Measurements from ENCODE around the gene ACOXL.

ACOXL gene

DNA sequence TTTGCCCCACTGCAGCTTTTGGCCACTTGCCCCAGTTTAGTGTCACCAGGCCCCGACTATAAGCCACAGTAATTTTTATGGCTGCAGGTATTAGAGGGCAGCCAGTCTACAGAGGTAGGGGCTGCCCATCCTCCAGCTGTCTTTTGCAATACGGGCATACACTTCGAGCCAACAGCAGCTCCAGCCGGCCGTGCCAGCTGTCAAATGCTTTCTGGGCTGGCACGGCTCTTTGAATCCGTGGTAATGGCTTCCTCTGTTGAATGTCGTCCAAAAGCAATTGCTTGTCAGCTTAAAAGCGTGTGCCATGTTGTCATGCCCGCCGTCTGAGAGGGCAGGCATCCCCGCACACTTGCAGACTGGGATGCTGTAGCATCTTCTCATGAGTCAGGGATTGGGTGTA lies 429.6 kb downstream of the ACOXL start:
- H3K27me3 ChIP-seq (ENCODE audit: insufficient read depth, low read length): no peaks in the 10 kb centered on the region
- no peak overlapping the region for H3K4me3 ChIP-seq (ENCODE audit: low read depth, low read length, poor library complexity, severe bottlenecking)
- H3K9me3 ChIP-seq (ENCODE audit: low read length): no peaks in the 10 kb centered on the region
- H4K20me1 ChIP-seq (ENCODE audit: insufficient read depth, low read length): no peaks in the 10 kb centered on the region
- peaks cover 97% of the 10 kb centered on the region for H3K36me3 ChIP-seq (ENCODE audit: insufficient read depth, low read length)
- peaks cover 98% of the 10 kb centered on the region for H3K4me1 ChIP-seq (ENCODE audit: insufficient read depth, low read length, severe bottlenecking)
- no peak overlapping the region for H3K4me2 ChIP-seq (ENCODE audit: low read length)
- no peak for TF ChIP-seq EZH2 (IDR thresholded peaks at IDR 0.05; ENCODE audit: borderline replicate concordance, low read length)
- TF ChIP-seq, protein P1, sequence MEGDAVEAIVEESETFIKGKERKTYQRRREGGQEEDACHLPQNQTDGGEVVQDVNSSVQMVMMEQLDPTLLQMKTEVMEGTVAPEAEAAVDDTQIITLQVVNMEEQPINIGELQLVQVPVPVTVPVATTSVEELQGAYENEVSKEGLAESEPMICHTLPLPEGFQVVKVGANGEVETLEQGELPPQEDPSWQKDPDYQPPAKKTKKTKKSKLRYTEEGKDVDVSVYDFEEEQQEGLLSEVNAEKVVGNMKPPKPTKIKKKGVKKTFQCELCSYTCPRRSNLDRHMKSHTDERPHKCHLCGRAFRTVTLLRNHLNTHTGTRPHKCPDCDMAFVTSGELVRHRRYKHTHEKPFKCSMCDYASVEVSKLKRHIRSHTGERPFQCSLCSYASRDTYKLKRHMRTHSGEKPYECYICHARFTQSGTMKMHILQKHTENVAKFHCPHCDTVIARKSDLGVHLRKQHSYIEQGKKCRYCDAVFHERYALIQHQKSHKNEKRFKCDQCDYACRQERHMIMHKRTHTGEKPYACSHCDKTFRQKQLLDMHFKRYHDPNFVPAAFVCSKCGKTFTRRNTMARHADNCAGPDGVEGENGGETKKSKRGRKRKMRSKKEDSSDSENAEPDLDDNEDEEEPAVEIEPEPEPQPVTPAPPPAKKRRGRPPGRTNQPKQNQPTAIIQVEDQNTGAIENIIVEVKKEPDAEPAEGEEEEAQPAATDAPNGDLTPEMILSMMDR (IDR thresholded peaks at IDR 0.05; ENCODE audit: low read length): no peak
- H2AFZ ChIP-seq (ENCODE audit: low read length): no peak overlapping the region
- peaks cover 28% of the 10 kb centered on the region for H3K79me2 ChIP-seq (ENCODE audit: insufficient read depth, low read length)
- no peak overlapping the region; the same call in 1 of the 2 replicates for H3K9ac ChIP-seq (ENCODE audit: low read length)
- H3K9me2 ChIP-seq (ENCODE audit: low read depth, low read length): no peaks in the 10 kb centered on the region
- H3K27ac ChIP-seq (ENCODE audit: low read depth, low read length, poor library complexity, severe bottlenecking): peak overlapping the region; percentile 93
- H3F3A ChIP-seq (ENCODE audit: insufficient read depth, low read length): peaks cover 14% of the 10 kb centered on the region

DNA sequence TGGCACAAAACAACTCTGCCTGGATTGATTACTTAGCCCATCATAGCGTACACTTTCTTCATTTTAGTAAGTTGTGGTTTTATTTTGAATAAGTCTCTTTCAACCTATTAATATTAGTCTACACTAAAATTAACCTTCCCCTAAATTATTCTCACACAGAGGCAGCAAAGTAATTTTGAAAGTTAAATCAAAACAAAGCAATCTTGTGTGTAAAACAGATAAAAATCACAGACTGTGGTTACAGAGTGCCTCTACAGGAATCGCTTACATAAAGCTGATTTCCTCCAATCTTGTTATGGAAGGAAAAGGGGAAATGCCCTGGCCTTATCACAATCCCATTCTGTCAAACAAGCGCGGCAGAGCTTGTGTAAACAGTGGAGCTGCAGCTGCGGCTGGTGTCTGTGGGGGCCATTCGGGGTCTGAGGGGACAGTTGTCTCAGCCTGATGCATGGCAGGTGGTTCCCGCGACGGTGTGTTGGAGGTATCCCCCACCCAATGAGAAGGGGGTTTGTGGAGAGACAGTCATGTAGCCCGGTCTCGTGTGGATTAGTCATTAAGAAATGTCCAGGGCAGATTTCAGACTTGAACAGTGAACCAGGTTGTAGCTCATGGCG lies 430.5 kb downstream of the ACOXL start:
- Histone ChIP-seq H3F3A (ENCODE audit: insufficient read depth, low read length) (peaks cover 8% of the 10 kb centered on the region; the same call in 1 of the 2 replicates), H3K79me2 (ENCODE audit: insufficient read depth, low read length) (peaks cover 23% of the 10 kb centered on the region), H3K9me3 (ENCODE audit: low read length) (no peaks in the 10 kb centered on the region), H3K27me3 (ENCODE audit: insufficient read depth, low read length) (no peaks in the 10 kb centered on the region), H3K4me3 (ENCODE audit: low read depth, low read length, poor library complexity, severe bottlenecking) (no peak overlapping the region), H3K4me1 (ENCODE audit: insufficient read depth, low read length, severe bottlenecking) (peaks cover 98% of the 10 kb centered on the region), H3K9me2 (ENCODE audit: low read depth, low read length) (no peaks in the 10 kb centered on the region), H3K36me3 (ENCODE audit: insufficient read depth, low read length) (peaks cover 97% of the 10 kb centered on the region), H2AFZ (ENCODE audit: low read length) (no peak overlapping the region), H4K20me1 (ENCODE audit: insufficient read depth, low read length) (no peaks in the 10 kb centered on the region), H3K9ac (ENCODE audit: low read length) (no peak overlapping the region; the same call in 1 of the 2 replicates), H3K4me2 (ENCODE audit: low read length) (peak overlapping the region; percentile 25; the same call in 1 of the 2 replicates), H3K27ac (ENCODE audit: low read depth, low read length, poor library complexity, severe bottlenecking) (peak overlapping the region; percentile 93)
- no peak for TF ChIP-seq EZH2 (IDR thresholded peaks at IDR 0.05; ENCODE audit: borderline replicate concordance, low read length)
- TF ChIP-seq, protein P1 (IDR thresholded peaks at IDR 0.05; ENCODE audit: low read length): no peak

DNA sequence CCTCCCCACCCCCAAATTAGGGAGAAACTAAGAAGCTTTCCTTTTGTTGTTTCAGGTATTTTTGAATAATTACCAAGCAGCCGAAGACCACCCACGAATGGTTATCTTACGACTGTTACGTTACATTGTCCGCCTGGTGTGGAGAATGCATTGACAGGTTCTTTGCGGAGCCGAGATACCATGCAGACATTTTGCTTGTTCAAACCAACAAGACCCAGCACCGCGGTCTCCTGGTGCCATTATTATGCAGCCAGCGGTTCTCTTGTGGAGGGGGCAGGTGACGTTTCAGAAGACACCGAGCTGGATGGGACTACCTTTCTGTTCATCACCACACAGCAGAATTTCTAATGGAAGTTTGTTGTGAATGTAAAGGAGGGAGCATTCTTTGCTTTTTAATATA lies 431.7 kb downstream of the ACOXL start:
- Histone ChIP-seq H3K79me2 (ENCODE audit: insufficient read depth, low read length) (peaks cover 11% of the 10 kb centered on the region; the same call in 1 of the 2 replicates), H3K4me2 (ENCODE audit: low read length) (no peak overlapping the region; the same call in 1 of the 2 replicates), H3F3A (ENCODE audit: insufficient read depth, low read length) (peaks cover 13% of the 10 kb centered on the region), H4K20me1 (ENCODE audit: insufficient read depth, low read length) (no peaks in the 10 kb centered on the region), H3K9me2 (ENCODE audit: low read depth, low read length) (no peaks in the 10 kb centered on the region), H3K27ac (ENCODE audit: low read depth, low read length, poor library complexity, severe bottlenecking) (peak overlapping the region; percentile 93), H3K9me3 (ENCODE audit: low read length) (no peaks in the 10 kb centered on the region), H3K36me3 (ENCODE audit: insufficient read depth, low read length) (peaks cover 87% of the 10 kb centered on the region), H3K4me3 (ENCODE audit: low read depth, low read length, poor library complexity, severe bottlenecking) (no peak overlapping the region), H3K4me1 (ENCODE audit: insufficient read depth, low read length, severe bottlenecking) (peaks cover 99% of the 10 kb centered on the region), H3K9ac (ENCODE audit: low read length) (no peak overlapping the region), H2AFZ (ENCODE audit: low read length) (no peak overlapping the region), H3K27me3 (ENCODE audit: insufficient read depth, low read length) (no peaks in the 10 kb centered on the region)
- TF ChIP-seq, protein P1 (IDR thresholded peaks at IDR 0.05; ENCODE audit: low read length): no peak
- TF ChIP-seq EZH2 (IDR thresholded peaks at IDR 0.05; ENCODE audit: borderline replicate concordance, low read length): no peak
